ENCODE measurements around the gene PAH.

Gene PAH

DNA sequence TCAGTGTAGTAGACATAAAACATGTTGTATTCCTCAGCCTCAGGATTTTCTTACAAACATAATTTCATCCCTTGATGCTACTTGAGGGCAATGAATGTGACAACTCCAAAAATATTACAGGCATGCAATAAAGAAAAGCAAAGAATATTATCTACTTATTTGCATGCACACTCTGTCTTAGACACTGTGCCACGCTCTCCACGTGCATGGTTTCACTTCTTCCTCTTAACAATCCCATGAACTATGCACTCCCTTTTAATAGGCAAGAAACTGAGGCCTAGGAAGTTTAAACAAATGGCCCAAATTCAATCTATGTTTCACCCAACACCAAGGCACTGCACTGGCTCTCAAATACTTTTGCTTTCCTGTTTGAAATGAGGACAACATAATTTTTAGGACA is 1.8 kb upstream of the PAH start:
- Histone ChIP-seq H3K4me3 (ENCODE audit: insufficient read depth, low read depth, low read length, poor library complexity, severe bottlenecking) (no peak overlapping the region), H3K27ac (ENCODE audit: insufficient read depth, low read length, poor library complexity, severe bottlenecking) (no peak overlapping the region), H3K27me3 (replicated peaks; ENCODE audit: control insufficient read depth, insufficient read depth, low read length, poor library complexity, severe bottlenecking) (no peaks in the 10 kb centered on the region), H3K36me3 (ENCODE audit: control insufficient read depth, insufficient read depth, low read length) (no peaks in the 10 kb centered on the region), H3K9me3 (ENCODE audit: control insufficient read depth, low read length) (no peaks in the 10 kb centered on the region), H3K4me1 (ENCODE audit: control insufficient read depth, insufficient read depth, low read length, poor library complexity, severe bottlenecking) (peaks cover 5% of the 10 kb centered on the region)
- no peak for DNase-seq

DNA sequence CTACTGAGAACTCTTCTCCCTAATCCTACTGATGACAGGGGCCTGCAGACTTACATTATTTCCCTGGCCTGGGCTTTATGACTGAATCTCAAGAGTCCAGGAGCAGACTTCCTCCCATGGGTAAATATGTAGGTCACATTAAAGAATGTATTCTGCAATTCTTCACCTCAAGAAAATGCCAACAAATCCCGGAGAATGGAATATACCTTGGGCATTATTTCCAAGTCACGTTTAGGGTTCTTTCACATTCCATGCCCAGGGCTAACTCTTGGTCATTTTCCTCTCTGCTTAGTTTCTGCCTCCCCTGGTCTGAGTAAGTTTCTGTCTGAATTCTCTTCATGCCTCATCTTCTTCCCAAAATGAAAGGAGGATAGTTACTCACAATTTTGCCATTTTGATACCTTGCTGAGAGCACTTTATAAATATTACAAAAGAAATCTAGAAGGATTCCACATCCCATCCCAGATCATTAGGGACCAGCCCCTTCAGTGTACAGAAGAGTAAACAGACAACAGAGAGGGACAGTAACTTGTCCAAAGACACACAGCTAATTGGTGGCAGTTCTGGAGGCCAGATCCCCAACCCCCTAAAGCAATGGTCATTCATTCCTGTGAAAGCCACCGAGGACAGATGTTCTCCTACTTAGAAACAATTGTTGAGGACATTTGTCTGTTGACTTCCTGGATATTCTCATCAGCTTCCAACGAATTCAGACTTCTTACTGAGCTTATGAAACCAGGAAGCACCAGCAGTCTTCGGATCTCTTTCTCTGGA is 605 bp downstream of the PAH start:
- H3K36me3 ChIP-seq (ENCODE audit: control insufficient read depth, insufficient read depth, low read length): no peaks in the 10 kb centered on the region
- peaks cover 5% of the 10 kb centered on the region for H3K4me1 ChIP-seq (ENCODE audit: control insufficient read depth, insufficient read depth, low read length, poor library complexity, severe bottlenecking)
- DNase-seq: no peak
- H3K9me3 ChIP-seq (ENCODE audit: control insufficient read depth, low read length): no peaks in the 10 kb centered on the region
- no peak overlapping the region for H3K4me3 ChIP-seq (ENCODE audit: insufficient read depth, low read depth, low read length, poor library complexity, severe bottlenecking)
- H3K27me3 ChIP-seq (replicated peaks; ENCODE audit: control insufficient read depth, insufficient read depth, low read length, poor library complexity, severe bottlenecking): no peaks in the 10 kb centered on the region
- H3K27ac ChIP-seq (ENCODE audit: insufficient read depth, low read length, poor library complexity, severe bottlenecking): no peak overlapping the region

DNA sequence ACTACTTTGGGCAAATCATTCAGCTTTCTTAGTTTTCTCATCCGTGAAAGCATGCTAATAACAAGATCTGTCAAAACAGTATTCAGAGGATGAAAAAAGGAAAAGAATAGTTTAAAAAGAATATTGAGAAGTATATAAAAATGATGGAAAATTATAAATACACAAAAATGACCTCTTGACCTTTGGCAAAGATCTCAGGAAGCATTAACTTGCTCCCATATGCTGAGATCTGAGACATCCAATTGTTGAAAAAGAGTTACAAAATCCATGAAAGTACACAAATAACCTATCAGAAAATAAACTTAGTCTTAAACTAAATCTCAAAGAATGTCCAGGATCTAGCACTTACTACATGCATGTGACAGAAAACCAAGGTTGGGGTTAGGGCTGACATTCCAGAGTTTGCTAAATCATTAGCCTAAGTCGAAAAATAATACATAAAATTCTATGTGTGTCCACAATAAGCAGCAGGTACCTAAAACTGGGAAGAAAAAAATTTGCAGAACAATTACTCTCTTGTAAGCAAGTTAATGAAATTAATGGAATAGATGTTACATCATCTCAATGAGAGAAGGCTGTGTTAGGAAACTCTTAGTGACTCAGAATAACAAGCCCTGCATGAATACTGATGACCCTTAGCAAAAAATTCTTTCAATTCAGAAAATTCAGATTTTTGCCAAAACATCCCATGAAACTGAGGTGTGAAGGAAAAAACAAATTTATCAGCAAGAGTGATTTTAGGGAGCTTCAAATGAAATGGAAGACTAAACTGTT is 3.4 kb downstream of the PAH start:
- no peak overlapping the region for H3K27ac ChIP-seq (ENCODE audit: insufficient read depth, low read length, poor library complexity, severe bottlenecking)
- H3K9me3 ChIP-seq (ENCODE audit: control insufficient read depth, low read length): no peaks in the 10 kb centered on the region
- H3K4me1 ChIP-seq (ENCODE audit: control insufficient read depth, insufficient read depth, low read length, poor library complexity, severe bottlenecking): peaks cover 5% of the 10 kb centered on the region
- H3K27me3 ChIP-seq (replicated peaks; ENCODE audit: control insufficient read depth, insufficient read depth, low read length, poor library complexity, severe bottlenecking): no peaks in the 10 kb centered on the region
- no peaks in the 10 kb centered on the region for H3K36me3 ChIP-seq (ENCODE audit: control insufficient read depth, insufficient read depth, low read length)
- H3K4me3 ChIP-seq (ENCODE audit: insufficient read depth, low read depth, low read length, poor library complexity, severe bottlenecking): no peak overlapping the region
- no peak for DNase-seq

DNA sequence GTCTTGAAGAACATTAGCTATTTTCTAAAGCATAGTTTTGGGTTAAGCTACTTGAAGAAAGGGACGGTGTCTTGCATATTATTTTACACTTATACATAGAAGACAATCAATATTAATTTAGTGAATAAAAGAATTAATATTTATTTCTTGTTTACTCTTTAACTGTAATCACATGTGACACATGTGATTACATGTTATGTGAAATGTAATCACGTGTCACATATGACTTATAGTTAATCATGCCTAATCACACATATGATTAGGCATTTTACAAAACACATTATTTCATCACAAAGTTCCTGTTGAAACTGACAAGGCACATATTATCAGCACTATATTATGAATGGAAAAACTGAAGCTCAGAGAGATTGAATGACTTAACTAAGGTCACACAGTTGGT is 4.8 kb downstream of the PAH start:
- no peaks in the 10 kb centered on the region for H3K36me3 ChIP-seq (ENCODE audit: control insufficient read depth, insufficient read depth, low read length)
- no peak for DNase-seq
- peaks cover 4% of the 10 kb centered on the region for H3K4me1 ChIP-seq (ENCODE audit: control insufficient read depth, insufficient read depth, low read length, poor library complexity, severe bottlenecking)
- H3K27me3 ChIP-seq (replicated peaks; ENCODE audit: control insufficient read depth, insufficient read depth, low read length, poor library complexity, severe bottlenecking): no peaks in the 10 kb centered on the region
- H3K9me3 ChIP-seq (ENCODE audit: control insufficient read depth, low read length): no peaks in the 10 kb centered on the region
- H3K4me3 ChIP-seq (ENCODE audit: insufficient read depth, low read depth, low read length, poor library complexity, severe bottlenecking): no peak overlapping the region
- no peak overlapping the region for H3K27ac ChIP-seq (ENCODE audit: insufficient read depth, low read length, poor library complexity, severe bottlenecking)

DNA sequence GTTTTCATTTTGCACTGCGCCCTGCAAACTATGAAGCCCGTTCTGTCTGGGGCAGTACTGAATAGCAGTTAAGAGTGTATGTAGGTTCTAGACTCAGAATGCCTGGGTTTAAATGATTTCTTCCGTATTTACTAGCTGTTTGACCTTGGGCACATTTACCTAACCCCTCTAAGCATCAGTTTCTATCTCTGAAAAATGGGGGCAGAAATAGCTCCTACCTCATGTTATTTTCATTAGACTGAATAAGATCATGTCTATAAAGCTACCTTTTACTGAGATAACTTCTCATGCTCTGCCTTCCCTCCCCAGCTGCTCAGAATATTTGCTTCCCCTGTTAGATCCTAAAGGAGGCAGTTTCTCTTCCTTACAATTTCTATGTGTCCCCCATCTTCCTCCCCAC is 5.7 kb downstream of the PAH start:
- H3K27ac ChIP-seq (ENCODE audit: insufficient read depth, low read length, poor library complexity, severe bottlenecking): no peak overlapping the region
- no peak for DNase-seq
- no peaks in the 10 kb centered on the region for H3K4me1 ChIP-seq (ENCODE audit: control insufficient read depth, insufficient read depth, low read length, poor library complexity, severe bottlenecking)
- H3K27me3 ChIP-seq (replicated peaks; ENCODE audit: control insufficient read depth, insufficient read depth, low read length, poor library complexity, severe bottlenecking): no peaks in the 10 kb centered on the region
- no peaks in the 10 kb centered on the region for H3K9me3 ChIP-seq (ENCODE audit: control insufficient read depth, low read length)
- H3K36me3 ChIP-seq (ENCODE audit: control insufficient read depth, insufficient read depth, low read length): no peaks in the 10 kb centered on the region
- no peak overlapping the region for H3K4me3 ChIP-seq (ENCODE audit: insufficient read depth, low read depth, low read length, poor library complexity, severe bottlenecking)

DNA sequence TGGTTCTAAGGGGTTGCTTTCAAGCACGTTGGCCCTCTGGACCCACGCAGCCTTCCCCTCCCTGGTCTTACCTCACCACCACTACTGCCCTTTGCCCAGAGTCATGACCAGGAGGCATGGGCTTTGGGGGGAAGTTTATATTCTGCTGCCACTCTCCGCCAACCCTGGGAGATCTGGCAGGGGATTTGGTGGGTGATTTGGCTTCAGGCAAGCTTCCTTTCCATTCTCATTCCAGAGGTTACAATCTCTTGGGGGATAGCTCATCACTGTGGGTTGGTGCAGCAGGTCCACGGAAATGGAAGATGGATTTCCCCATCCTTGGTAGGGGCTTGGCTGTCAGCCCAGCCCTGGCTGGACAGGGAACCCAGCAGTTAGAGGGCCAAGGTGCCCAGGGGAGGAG is 6.3 kb downstream of the PAH start:
- Histone ChIP-seq H3K4me3 (ENCODE audit: insufficient read depth, low read depth, low read length, poor library complexity, severe bottlenecking) (no peak overlapping the region), H3K4me1 (ENCODE audit: control insufficient read depth, insufficient read depth, low read length, poor library complexity, severe bottlenecking) (no peaks in the 10 kb centered on the region), H3K9me3 (ENCODE audit: control insufficient read depth, low read length) (no peaks in the 10 kb centered on the region), H3K27ac (ENCODE audit: insufficient read depth, low read length, poor library complexity, severe bottlenecking) (no peak overlapping the region), H3K36me3 (ENCODE audit: control insufficient read depth, insufficient read depth, low read length) (no peaks in the 10 kb centered on the region), H3K27me3 (replicated peaks; ENCODE audit: control insufficient read depth, insufficient read depth, low read length, poor library complexity, severe bottlenecking) (no peaks in the 10 kb centered on the region)
- no peak for DNase-seq

DNA sequence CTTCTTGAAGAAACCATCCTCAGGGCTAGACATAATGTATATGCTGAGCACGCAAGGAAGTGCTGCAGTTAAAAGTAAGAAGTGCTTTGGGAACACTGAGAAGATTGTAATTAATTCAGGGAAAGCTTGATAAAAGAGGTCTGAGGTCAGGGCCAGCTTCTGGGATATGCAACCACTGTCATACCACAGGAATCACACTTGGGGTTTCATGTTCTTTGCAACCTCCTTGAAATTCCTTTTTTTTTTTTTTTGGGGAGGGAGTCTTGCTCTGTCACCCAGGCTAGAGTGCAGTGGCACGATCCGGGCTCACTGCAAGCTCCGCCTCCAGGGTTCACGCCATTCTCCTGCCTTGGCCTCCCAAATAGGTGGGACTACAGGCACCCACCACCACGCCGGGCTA is 6.9 kb downstream of the PAH start:
- no peaks in the 10 kb centered on the region for H3K27me3 ChIP-seq (replicated peaks; ENCODE audit: control insufficient read depth, insufficient read depth, low read length, poor library complexity, severe bottlenecking)
- H3K27ac ChIP-seq (ENCODE audit: insufficient read depth, low read length, poor library complexity, severe bottlenecking): no peak overlapping the region
- H3K4me3 ChIP-seq (ENCODE audit: insufficient read depth, low read depth, low read length, poor library complexity, severe bottlenecking): no peak overlapping the region
- no peaks in the 10 kb centered on the region for H3K9me3 ChIP-seq (ENCODE audit: control insufficient read depth, low read length)
- no peak for DNase-seq
- H3K4me1 ChIP-seq (ENCODE audit: control insufficient read depth, insufficient read depth, low read length, poor library complexity, severe bottlenecking): no peaks in the 10 kb centered on the region
- no peaks in the 10 kb centered on the region for H3K36me3 ChIP-seq (ENCODE audit: control insufficient read depth, insufficient read depth, low read length)

DNA sequence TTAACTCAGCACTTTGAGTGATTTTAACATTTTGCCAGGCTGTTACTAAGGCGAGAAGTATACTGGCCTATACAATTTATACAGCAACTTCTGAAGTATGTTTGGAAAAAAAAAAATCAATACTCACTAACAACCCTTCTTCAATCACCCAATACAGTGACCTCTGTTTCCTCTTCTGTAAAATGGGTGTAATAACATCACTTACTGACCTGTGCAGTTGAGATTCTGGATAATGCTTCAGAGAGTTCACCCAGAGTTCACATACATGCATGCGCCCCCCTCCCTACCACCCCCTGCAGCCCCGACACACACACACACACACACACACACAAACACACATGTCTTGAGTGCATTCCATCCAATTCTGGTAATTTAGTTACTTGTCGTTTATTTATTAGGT is 9.1 kb downstream of the PAH start:
- H3K9me3 ChIP-seq (ENCODE audit: control insufficient read depth, low read length): no peaks in the 10 kb centered on the region
- H3K27me3 ChIP-seq (replicated peaks; ENCODE audit: control insufficient read depth, insufficient read depth, low read length, poor library complexity, severe bottlenecking): no peaks in the 10 kb centered on the region
- no peaks in the 10 kb centered on the region for H3K4me1 ChIP-seq (ENCODE audit: control insufficient read depth, insufficient read depth, low read length, poor library complexity, severe bottlenecking)
- H3K4me3 ChIP-seq (ENCODE audit: insufficient read depth, low read depth, low read length, poor library complexity, severe bottlenecking): no peak overlapping the region
- DNase-seq: no peak
- no peak overlapping the region for H3K27ac ChIP-seq (ENCODE audit: insufficient read depth, low read length, poor library complexity, severe bottlenecking)
- no peaks in the 10 kb centered on the region for H3K36me3 ChIP-seq (ENCODE audit: control insufficient read depth, insufficient read depth, low read length)

DNA sequence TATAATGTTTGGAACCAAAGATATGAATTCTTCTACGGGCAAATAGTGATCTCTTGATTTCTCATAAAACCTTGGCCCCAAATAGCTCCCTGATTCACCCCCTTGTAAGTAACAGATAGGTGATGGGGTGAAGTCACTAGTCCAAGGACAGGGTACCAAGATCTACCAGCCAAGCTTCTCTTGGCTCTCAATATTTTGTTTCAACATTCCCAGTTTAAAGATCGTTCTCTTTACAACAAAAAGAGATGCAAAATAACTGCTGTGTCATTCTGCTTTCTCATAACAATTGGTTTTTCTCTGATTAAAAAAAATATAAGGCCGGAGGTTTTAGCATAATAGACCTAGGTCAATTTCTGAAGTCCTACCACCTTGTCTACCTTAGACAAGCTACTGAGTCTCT is 11.8 kb downstream of the PAH start:
- Histone ChIP-seq H3K4me1 (ENCODE audit: control insufficient read depth, insufficient read depth, low read length, poor library complexity, severe bottlenecking) (no peaks in the 10 kb centered on the region), H3K27me3 (replicated peaks; ENCODE audit: control insufficient read depth, insufficient read depth, low read length, poor library complexity, severe bottlenecking) (no peaks in the 10 kb centered on the region), H3K36me3 (ENCODE audit: control insufficient read depth, insufficient read depth, low read length) (no peaks in the 10 kb centered on the region), H3K4me3 (ENCODE audit: insufficient read depth, low read depth, low read length, poor library complexity, severe bottlenecking) (no peak overlapping the region), H3K9me3 (ENCODE audit: control insufficient read depth, low read length) (no peaks in the 10 kb centered on the region), H3K27ac (ENCODE audit: insufficient read depth, low read length, poor library complexity, severe bottlenecking) (no peak overlapping the region)
- DNase-seq: no peak

DNA sequence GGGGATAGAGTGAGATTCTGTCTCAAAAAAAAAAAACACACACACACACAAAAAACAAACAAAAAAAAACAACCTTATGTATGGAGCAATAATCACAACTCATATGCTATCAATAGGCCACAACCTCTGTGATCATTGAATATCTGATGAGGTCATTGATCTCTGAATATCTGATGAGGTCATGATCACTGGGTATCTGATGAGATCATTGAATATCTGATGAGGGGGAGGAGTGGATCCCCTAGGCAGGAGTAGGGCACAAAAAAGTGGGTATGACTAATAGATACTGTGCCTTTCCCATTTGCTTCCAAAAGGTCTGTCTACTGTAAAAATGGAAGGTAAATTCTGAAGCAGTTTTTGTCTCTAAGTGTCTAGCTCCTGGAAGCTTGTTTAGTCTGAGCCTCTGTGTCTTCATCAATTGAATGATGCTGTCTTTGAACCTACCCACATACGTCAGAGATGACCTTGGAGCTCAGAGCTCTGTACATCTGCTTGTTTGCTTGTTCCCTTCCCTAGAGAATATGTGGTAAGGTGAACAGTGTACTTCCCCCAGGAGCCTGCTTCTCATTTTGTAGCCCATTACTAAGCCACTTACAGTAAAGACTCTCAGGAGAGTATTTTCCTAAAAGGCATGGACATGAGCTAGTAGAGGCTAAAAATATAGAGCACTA is 13.6 kb downstream of the PAH start:
- no peak overlapping the region for H3K4me3 ChIP-seq (ENCODE audit: insufficient read depth, low read depth, low read length, poor library complexity, severe bottlenecking)

More for the DNA sequence above, 13.6 kb downstream of the PAH start:
- no peak for DNase-seq
- Histone ChIP-seq H3K9me3 (ENCODE audit: control insufficient read depth, low read length) (no peaks in the 10 kb centered on the region), H3K27me3 (replicated peaks; ENCODE audit: control insufficient read depth, insufficient read depth, low read length, poor library complexity, severe bottlenecking) (no peaks in the 10 kb centered on the region), H3K27ac (ENCODE audit: insufficient read depth, low read length, poor library complexity, severe bottlenecking) (no peak overlapping the region), H3K4me1 (ENCODE audit: control insufficient read depth, insufficient read depth, low read length, poor library complexity, severe bottlenecking) (no peaks in the 10 kb centered on the region), H3K36me3 (ENCODE audit: control insufficient read depth, insufficient read depth, low read length) (no peaks in the 10 kb centered on the region)

Measured in effector memory CD4-positive, alpha-beta T cell (primary cell).